K562 (cell line): Measurements from ENCODE around the gene BARX2.

Experiments
- BRF1 ChIP-seq: IDR thresholded peaks from 3 replicates; pipeline ENCODE4 v1.6.1; 2011; ENCODE audit warnings: borderline replicate concordance, mild to moderate bottlenecking; ENCODE audit not compliant: insufficient read length; ENCODE audit errors: extremely low read depth
- CREB5 ChIP-seq: fragments of 250-450 bp; sonication (Bioruptor Pico); IDR thresholded peaks from 2 replicates; pipeline ENCODE4 v1.5.0; 2020; ENCODE audit warnings: mild to moderate bottlenecking
- MYC ChIP-seq, 2 experiments: fragments of 250-450 bp in 1 of 2; sonication (Bioruptor Pico) in 1 of 2; IDR thresholded peaks; 2 replicates each; pipeline versions ENCODE4 v1.5.1 to v1.6.1; 2012 to 2021; ENCODE audit warnings: low read depth in 2 of 2, borderline replicate concordance in 1 of 2, improper control_type of control experiment in 1 of 2, low read length in 1 of 2, mild to moderate bottlenecking in 1 of 2, moderate library complexity in 1 of 2
- SOX6 ChIP-seq: fragments of 450-650 bp; IDR thresholded peaks from 2 replicates; pipeline ENCODE4 v1.6.1; 2014; ENCODE audit warnings: mild to moderate bottlenecking
- TAF15 ChIP-seq: fragments of 200-400 bp; formaldehyde crosslinking; IDR thresholded peaks from 2 replicates; pipeline ENCODE4 v1.6.1; 2017; ENCODE audit warnings: mild to moderate bottlenecking, low read depth, low read length, moderate library complexity
- TARDBP ChIP-seq: fragments of 450-650 bp; IDR thresholded peaks from 2 replicates; pipeline ENCODE4 v1.6.1; 2016
- TBL1XR1 ChIP-seq, 2 experiments: IDR thresholded peaks; 2 replicates each; pipeline ENCODE4 v1.6.1; 2012; ENCODE audit warnings: improper control_type of control experiment in 2 of 2, low read length in 2 of 2, mild to moderate bottlenecking in 1 of 2
- ZNF589 ChIP-seq: fragments of 200-800 bp; sonication (Bioruptor generic); IDR thresholded peaks from 2 replicates; pipeline ENCODE4 v1.6.1; 2016; ENCODE audit warnings: low read depth, missing genetic modification characterization, missing compliant biosample characterization

GRCh38 chr11:129427376-129427775 is 51.7 kb downstream of the BARX2 start:
- TF ChIP-seq ZNF589 (CRISPR knock-in tag) (no peak), TBL1XR1 (IDR thresholded peaks at IDR 0.05; ENCODE audit: low read length in 2 of 2) (no peak), TARDBP (no peak), MYC (IDR thresholded peaks at IDR 0.05; ENCODE audit: low read depth, low read length) (no peak), MYC (CRISPR knock-in tag; IDR thresholded peaks at IDR 0.05; ENCODE audit: borderline replicate concordance, low read depth) (no peak), CREB5 (CRISPR knock-in tag) (no peak), TAF15 (no peak), SOX6 (no peak), BRF1 (no peak)
